GM10266 (cell line): ENCODE results near the gene RBX1.
A peak's percentile ranks its signal among the peaks of the same experiment; 100 is the strongest.
"Not testable (repeated sequence)": the region's sequence is repeated elsewhere in the genome, so short reads cannot be mapped to it uniquely, and the experiment has no call there.

Source experiments
- DNase-seq: peaks from one replicate; pipeline ENCODE4 v3.0.0; 2012; ENCODE audit errors: extremely low spot score
- TF ChIP-seq, protein P1 (sequence below): IDR thresholded peaks from 2 replicates; pipeline ENCODE4 v1.5.1; 2012; ENCODE audit warnings: mild to moderate bottlenecking, low read depth; ENCODE audit not compliant: control insufficient read depth, insufficient read depth; ENCODE audit errors: missing control alignments

RBX1 gene

DNA sequence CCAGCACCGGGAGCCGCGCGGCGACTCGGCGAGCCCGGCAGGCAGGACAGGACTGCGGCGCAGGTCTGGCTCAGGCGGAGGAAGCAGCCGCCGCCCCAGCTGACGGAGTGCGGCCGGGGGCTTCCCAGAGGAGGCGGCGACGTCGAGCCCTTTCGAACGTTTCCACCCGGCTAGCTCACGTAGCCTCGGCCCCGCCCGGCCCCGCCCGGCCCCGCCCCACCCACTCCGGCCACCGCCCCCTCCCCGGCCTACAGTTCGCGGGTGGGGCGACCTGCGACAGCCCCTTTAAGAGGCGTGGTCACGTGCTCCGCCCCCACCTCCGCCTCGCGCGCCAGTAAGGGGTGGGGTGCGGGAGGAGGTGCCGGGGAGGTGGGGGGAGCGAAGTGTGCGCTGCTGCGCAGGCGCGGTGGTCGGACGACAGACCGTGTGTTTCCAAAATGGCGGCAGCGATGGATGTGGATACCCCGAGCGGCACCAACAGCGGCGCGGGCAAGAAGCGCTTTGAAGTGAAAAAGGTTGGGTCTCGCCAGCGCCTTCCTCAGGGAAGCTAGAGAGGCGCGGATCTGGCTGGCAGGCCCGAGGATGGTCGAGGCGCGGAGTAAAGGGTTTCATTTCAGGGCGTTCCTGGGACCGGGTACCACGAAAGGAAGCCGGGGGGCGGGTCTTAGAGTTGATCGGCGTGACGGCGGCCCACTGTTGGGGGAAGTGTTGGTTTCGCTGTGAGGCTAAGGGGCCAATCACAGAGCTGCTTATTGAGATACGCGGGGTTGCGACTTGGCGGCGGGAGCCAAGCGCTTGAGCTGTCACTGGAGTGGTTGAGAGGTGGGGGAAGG, at the start of gene RBX1:
Gene RBX1 (plus strand): TSS at position 417 of the 833 bp plus-strand sequence. CDS start 21 bp downstream, at position 438.
- TF ChIP-seq, protein P1, sequence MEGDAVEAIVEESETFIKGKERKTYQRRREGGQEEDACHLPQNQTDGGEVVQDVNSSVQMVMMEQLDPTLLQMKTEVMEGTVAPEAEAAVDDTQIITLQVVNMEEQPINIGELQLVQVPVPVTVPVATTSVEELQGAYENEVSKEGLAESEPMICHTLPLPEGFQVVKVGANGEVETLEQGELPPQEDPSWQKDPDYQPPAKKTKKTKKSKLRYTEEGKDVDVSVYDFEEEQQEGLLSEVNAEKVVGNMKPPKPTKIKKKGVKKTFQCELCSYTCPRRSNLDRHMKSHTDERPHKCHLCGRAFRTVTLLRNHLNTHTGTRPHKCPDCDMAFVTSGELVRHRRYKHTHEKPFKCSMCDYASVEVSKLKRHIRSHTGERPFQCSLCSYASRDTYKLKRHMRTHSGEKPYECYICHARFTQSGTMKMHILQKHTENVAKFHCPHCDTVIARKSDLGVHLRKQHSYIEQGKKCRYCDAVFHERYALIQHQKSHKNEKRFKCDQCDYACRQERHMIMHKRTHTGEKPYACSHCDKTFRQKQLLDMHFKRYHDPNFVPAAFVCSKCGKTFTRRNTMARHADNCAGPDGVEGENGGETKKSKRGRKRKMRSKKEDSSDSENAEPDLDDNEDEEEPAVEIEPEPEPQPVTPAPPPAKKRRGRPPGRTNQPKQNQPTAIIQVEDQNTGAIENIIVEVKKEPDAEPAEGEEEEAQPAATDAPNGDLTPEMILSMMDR = no peak
- peak; percentile 97 for DNase-seq

GRCh38 chr22:40904101-40904500, 47.1 kb upstream of the RBX1 start:
- no peak for DNase-seq
- TF ChIP-seq, protein P1 = no peak

GRCh38 chr22:40908895-40909294, 42.3 kb upstream of the RBX1 start:
- TF ChIP-seq, protein P1 = no peak
- DNase-seq = no peak

GRCh38 chr22:40911772-40912171, 39.4 kb upstream of the RBX1 start:
- no peak for DNase-seq
- TF ChIP-seq, protein P1 = no peak

GRCh38 chr22:40912987-40913386, 38.2 kb upstream of the RBX1 start:
- not testable (repeated sequence) for DNase-seq

DNA sequence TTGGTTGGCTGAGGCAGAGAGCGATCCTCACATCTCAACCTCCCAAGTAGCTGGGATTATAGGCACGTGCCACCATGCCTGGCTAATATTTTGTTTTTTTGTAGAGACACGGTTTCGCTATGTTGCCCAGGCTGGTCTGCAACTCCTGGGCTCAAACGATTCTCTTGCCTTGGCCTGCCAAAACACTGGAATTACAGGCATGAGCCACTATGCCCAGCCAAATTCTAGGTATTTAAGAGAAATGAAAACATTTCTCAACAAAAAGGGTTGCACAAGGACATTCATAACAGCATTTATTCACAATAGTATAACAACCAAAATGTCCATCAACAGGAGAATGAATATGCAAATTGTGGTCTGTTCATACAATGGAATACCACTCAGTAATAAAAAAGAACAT, 31.7 kb upstream of the RBX1 start:
- DNase-seq = no peak
- TF ChIP-seq, protein P1 = no peak

DNA sequence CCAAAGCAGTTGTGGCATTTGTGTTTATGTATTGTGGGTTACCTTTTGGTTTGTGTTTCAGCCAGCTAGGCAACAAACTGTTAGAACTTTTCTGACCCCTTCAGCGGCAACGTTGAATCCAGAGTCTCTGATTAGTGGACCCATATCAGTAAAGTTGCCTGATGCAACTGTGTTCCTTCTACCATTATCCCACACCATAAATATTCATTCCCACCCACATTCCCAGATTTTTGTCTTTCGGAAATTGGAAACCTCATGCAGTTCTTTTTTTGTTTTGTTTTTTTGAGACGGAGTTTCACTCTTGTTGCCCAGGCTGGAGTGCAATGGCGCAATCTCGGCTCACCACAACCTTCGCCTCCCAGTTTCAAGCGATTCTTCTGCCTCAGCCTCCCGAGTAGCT, 30.7 kb upstream of the RBX1 start:
- TF ChIP-seq, protein P1 = no peak
- no peak for DNase-seq
